LHCN-M2 (cell line): ENCODE measurements around the gene TMEM141. TPM values are rescaled to one million over a fixed set of nuclear protein-coding genes. Genes with fewer than 3 reads are reported as not detected.
"Not testable (repeated sequence)": the region's sequence is repeated elsewhere in the genome, so short reads cannot be mapped to it uniquely, and the experiment has no call there.

Source experiments
- DNase-seq: peaks from one replicate; pipeline ENCODE4 v3.0.0-alpha.2; 2012; ENCODE audit warnings: low read depth
- total RNA-seq: library from RNA; depleted of rRNA; stranded (reverse); fragments of >200 nt; gene quantifications from 2 replicates; pipeline ENCODE4 v1.2.3, GENCODE V29; 2014

The TMEM141 gene
- total RNA-seq, 1 experiment from 2014 or later: 76.3 TPM

DNA sequence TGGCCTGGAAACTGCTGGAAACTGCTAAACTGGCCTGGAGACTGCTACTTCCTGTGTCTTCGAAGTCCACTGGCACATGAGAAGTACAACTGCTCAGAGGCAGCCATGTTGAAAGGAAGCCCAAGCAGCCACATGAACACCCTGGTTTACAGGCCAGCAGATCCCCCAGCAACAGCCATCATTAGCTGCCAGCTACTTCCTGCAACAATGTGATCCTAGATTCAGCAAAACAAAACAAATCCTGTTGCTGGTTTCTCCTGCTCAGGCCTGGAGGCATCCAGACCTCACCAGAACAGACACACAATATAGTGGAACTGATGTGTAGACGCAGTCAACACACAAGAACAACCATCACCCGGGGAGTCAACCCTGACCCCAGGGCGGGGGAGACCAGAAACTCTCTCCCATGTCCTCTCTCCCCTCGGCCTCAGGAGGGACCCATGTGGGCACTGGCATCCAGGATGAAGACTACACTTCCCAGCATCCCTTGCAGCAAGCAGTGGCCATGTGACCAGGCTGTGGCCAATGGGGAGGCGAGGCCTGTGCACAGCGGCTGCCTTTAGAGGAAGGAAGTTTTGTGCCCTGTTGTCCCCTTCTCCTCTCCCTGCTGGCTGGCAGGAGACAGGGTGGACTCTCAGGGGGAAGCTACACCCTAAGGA, 17.6 kb upstream of the TMEM141 start:
- DNase-seq: no peak

DNA sequence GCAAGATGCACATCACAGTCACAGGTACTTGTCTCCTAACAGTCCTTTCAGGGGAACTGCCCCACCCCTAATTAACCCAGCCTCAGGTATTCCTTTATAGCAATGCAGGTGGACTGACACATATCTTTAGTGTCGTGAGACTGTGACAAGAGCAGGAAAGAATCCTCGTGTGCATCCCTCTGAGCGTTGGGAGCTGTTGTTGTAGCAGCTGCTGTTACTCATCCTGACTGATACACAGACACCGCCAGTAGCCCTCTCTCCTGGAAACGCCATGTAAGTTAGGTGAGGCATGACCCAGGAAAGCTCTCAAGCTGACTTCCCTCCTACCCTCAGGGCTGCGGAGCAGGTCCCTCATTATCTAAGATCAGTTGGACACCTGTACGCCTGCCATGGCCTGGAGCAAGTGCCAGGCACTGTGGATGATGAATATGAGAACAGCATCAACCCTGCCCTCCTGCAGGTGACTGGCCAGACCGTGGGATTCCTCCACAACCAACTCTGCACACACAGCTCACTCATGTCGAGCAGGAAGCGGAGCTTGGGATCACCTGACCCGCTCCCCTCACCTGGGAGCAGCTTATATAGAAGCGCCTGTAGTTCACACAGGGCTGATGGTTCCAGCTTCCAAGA, 16.6 kb upstream of the TMEM141 start:
- no peak for DNase-seq

GRCh38 chr9:136775191-136775590, 16.0 kb upstream of the TMEM141 start:
- DNase-seq: no peak

GRCh38 chr9:136776947-136777346, 14.2 kb upstream of the TMEM141 start:
- no peak for DNase-seq

DNA sequence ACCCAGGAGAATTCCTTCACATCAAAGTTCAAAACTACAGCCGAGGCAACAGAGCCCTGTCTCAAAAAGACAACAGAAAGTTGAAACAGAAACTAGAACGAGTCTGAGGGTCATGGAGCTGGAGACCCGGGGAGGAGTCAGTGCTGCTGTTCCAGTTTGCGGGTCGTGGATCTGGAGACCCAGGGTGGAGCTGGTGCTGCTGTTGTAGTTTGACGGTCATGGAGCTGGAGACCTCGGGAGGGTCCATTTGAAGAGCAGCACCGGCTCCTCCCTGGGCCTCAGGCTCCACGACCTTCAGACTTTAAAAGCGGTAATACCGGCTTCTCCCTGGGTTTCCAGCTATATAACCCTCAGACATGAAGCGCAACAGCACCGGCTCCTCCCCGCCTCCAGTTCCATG, 13.8 kb upstream of the TMEM141 start:
- no peak for DNase-seq

- no peak for DNase-seq
Observed at GRCh38 chr9:136779808-136780207, 11.3 kb upstream of the TMEM141 start.

DNA sequence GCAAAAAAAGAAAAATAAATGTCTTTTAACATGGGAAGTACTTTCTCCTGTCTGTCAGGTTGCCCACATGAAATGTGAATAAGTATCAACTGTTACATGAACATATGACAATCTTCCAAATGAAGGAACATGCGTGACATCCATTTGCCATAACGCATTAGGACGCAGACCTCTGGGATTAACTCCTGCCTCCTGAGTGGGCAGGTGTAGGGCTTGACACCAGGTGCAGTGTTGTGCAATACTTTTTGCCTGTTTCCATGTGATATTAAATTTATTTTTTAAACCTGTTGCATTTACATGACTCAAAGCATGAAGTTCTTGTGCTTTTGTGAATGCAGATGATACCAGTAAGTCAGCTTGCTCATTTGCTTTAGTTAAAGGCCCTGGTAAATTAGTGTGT, 8.7 kb upstream of the TMEM141 start:
- DNase-seq: no peak

GRCh38 chr9:136784249-136784996, 6.7 kb upstream of the TMEM141 start:
- no peak for DNase-seq

- no peak for DNase-seq
Observed at GRCh38 chr9:136784997-136785361, 6.2 kb upstream of the TMEM141 start.

- not testable (repeated sequence) for DNase-seq
Observed at GRCh38 chr9:136785565-136786355, 5.4 kb upstream of the TMEM141 start.

GRCh38 chr9:136786451-136786850, 4.7 kb upstream of the TMEM141 start:
- DNase-seq: no peak

DNA sequence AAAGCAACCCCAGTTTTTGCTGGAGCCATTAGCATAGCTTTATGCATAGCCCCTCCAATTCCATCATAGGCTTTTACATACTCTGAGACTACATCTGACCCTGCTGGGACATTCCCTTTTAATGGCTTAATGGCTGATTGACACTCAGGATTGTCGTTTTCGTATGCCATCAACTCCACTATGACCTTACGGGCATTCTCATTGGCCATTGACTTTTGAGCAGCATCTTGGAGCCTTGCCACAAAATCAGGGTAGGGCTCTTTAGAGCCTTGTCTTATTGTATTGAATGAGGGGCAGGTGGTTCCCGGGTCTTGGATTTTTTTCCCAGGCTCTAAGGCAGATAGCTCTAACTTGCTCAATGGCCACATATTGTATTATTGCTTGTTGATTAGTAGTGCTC, 4.2 kb upstream of the TMEM141 start:
- not testable (repeated sequence) for DNase-seq

GRCh38 chr9:136787690-136788400, 3.3 kb upstream of the TMEM141 start:
- peak; percentile 43 for DNase-seq

- not testable (repeated sequence) for DNase-seq
Observed at GRCh38 chr9:136788644-136789522, 2.3 kb upstream of the TMEM141 start.

- DNase-seq: no peak
Observed at GRCh38 chr9:136789523-136789937, 1.6 kb upstream of the TMEM141 start.

DNA sequence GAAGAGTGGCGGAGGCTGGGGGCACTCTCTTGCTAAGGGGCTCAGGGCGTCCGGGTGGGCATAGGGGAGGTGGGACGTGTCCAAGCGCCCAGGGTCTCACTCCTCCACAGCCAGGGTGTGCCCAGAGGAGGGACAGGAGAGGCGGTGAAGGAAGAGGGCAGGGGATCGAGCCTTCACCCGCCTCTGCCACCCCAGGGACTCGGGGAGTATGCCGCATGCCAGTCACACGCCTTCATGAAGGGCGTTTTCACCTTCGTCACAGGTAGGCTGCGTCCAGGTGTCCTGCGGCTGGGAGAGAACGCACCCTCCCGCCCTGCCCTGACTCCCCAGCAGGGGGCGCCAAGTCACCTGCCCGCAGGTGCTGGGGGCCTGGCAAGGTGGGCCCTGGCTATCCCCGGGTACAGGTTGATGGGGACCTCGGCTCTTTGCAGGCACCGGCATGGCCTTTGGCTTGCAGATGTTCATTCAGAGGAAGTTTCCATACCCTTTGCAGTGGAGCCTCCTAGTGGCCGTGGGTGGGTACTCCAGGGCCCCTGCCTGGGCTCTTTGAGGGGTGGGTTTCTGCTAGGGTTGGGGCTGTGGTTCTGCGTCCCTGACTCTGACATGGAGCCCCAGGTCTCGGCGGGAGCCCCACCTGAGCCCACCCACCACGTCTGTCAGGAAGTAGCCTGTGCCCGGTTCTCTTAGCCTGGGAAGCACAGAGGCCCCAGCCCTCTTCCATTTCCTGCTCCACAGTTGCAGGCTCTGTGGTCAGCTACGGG, 552 bp downstream of the TMEM141 start:
- DNase-seq: no peak

DNA sequence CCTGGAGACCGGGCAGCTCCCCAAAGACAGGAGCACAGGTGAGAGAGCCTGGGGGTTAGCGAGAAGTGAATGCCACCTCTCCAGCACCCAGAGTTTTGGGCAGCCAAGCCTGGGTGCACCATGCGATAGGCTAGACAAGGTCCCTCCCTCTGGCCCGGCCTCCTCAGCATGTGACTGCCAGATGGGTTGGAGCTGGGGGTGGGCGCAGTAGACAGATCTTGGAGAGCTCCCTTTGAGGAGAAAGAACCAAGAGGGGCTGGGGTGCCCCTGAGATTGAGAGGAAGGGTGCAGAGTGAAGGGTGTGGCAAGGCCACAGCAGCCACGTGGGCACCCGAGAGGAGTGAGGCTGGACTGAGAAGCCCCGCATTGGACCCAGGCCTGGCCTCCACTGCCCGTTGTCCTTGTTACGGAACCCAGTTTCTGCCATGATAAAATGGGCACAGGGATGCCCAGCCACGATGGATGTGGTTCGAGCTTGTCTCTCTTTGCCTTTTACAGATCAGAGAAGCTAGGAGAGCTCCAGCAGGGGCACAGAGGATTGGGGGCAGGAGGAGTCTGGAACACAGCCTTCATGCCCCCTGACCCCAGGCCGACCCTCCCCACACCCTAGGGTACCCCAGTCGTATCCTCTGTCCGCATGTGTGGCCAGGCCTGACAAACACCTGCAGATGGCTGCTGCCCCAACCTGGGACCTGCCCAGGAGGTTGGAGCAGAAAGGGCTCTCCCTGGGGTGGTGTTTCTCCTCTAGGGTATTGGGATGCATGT, 1.4 kb downstream of the TMEM141 start:
- DNase-seq: no peak

- no peak for DNase-seq
Observed at GRCh38 chr9:136793086-136793946, 2.2 kb downstream of the TMEM141 start.
